Measurements from ENCODE around the gene ARHGEF9. TPM values are rescaled to one million over a fixed set of nuclear protein-coding genes. Genes with fewer than 3 reads are reported as not detected.

Gene ARHGEF9
- polyA plus RNA-seq, 2 of the 4 experiments (the other 2 are of a cell fraction) = 6.8 to 15.4 TPM

DNA sequence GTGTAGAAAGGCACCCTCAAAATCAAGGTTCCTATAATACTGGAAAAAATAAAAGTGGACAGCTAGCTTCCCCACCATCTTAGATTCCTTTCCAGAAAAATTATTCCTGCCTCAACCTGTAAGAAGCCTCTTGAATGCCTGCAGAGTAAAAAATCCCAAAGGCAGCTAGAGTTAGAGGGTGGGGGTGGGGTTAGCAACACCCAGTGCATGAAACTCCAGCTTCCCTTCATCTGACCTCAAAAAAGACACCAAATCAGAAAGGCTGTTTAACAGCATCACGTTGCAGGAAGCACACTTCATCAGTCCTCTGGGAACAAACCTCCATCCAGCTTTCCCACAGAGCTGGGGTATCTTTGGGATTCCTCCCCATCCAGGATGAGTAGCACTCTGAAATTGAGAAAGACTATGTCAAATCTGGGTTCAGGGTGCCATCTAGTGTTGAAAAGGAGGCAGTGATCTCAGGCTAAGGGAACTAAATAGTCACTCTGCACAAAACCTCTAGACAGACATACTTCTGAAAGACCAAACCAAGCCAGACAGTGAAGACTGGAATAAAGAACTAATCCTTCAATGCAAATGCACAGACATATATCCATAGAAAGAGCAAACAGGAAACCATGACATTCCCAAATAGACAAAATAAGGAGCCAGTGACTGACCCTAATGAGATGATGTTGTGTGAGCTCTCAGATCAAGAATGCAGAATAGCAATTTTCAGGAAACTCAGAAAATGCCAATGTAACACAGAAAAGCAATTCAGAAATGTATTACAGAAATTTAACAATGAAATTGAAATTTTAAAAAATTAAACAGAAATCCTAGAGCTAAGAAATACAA, 97.9 kb downstream of the ARHGEF9 start:
- 0% methylated on average over 1 of the region's 1 CpG for WGBS (ENCODE audit: missing lambda C conversion rate)
- POLR2A ChIA-PET = no interaction called here
- CTCF ChIA-PET = interaction anchor here (0.5 to 1.8 kb wide), 11 partner anchors 10 to 1168 kb away, joined by 3 to 15 read pairs (median 3); no protein-coding TSS in a partner anchor

DNA sequence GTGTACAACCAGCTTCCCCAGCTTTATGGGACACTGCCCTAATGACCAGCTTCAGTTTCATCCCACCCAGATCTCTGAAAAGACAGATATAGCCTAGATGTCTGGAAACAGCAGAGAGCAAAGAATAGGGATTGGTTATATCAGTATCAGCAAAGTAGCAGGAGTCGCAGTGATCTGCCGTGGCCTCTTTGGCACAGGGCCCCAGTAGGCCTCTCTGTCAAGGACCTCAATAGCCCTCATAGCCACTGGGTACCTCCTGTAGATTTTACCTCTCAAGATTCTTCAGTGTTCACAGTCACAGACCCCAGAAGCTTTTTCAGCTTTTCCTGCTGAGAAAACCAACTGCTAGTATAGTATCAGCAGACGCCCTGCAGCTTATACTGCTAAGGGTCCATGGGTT, 104.6 kb downstream of the ARHGEF9 start:
- H3K4me1 ChIP-seq = no peaks in the 10 kb centered on the region
- no peaks in the 10 kb centered on the region for H3K9me3 ChIP-seq
- 85% methylated on average over 3 of the region's 3 CpGs for WGBS (ENCODE audit: missing lambda C conversion rate)
- no peak for DNase-seq (ENCODE audit: low read depth in 1 of 2, low spot score in 1 of 2)
- no peak for FAIRE-seq
- no peak for ATAC-seq
- no peak overlapping the region for H3K4me2 ChIP-seq
- ChIA-PET CTCF (interaction anchor here (0.5 kb wide), 1 partner anchor 14 kb away, joined by 3 read pairs; no protein-coding TSS in a partner anchor), POLR2A (no interaction called here)
- H3K27ac ChIP-seq = no peak overlapping the region
- TF ChIP-seq HOXB5 (CRISPR knock-in tag; IDR thresholded peaks at IDR 0.05) (no peak), PHF8 (IDR thresholded peaks at IDR 0.05; ENCODE audit: borderline replicate concordance, low read depth) (no peak), MAZ (IDR thresholded peaks at IDR 0.05; ENCODE audit: borderline replicate concordance, low read depth, low read length) (no peak)
- no peak overlapping the region for H3K4me3 ChIP-seq

More for the DNA sequence above, 97.9 kb downstream of the ARHGEF9 start:
- Histone ChIP-seq H3K9me3 (no peaks in the 10 kb centered on the region; the same call in 2 of the 3 replicates), H3K4me2 (no peak overlapping the region), H3K27ac (no peak overlapping the region), H3K4me3 (no peak overlapping the region), H3K4me1 (no peaks in the 10 kb centered on the region)
- FAIRE-seq (peak; percentile 81), DNase-seq (ENCODE audit: low read depth in 1 of 2, low spot score in 1 of 2) (peak; percentile 11 to 30), ATAC-seq (peak; percentile 79 to 80; a peak in 5 of 6 replicates)
- TF ChIP-seq RAD21 (conservative IDR thresholded peaks at IDR 0.05 in 1 of 2, IDR thresholded peaks at IDR 0.05 in 1 of 2) (peak; percentile 62 to 66), MAFK (IDR thresholded peaks at IDR 0.05; ENCODE audit: partially characterized antibody) (no peak), CHD2 (IDR thresholded peaks at IDR 0.05; ENCODE audit: low read length, partially characterized antibody) (no peak), SMC3 (IDR thresholded peaks at IDR 0.05) (peak; percentile 37)
- TF ChIP-seq, protein P1, sequence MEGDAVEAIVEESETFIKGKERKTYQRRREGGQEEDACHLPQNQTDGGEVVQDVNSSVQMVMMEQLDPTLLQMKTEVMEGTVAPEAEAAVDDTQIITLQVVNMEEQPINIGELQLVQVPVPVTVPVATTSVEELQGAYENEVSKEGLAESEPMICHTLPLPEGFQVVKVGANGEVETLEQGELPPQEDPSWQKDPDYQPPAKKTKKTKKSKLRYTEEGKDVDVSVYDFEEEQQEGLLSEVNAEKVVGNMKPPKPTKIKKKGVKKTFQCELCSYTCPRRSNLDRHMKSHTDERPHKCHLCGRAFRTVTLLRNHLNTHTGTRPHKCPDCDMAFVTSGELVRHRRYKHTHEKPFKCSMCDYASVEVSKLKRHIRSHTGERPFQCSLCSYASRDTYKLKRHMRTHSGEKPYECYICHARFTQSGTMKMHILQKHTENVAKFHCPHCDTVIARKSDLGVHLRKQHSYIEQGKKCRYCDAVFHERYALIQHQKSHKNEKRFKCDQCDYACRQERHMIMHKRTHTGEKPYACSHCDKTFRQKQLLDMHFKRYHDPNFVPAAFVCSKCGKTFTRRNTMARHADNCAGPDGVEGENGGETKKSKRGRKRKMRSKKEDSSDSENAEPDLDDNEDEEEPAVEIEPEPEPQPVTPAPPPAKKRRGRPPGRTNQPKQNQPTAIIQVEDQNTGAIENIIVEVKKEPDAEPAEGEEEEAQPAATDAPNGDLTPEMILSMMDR (IDR thresholded peaks at IDR 0.05) = peak; percentile 52
- TF ChIP-seq, protein P2, sequence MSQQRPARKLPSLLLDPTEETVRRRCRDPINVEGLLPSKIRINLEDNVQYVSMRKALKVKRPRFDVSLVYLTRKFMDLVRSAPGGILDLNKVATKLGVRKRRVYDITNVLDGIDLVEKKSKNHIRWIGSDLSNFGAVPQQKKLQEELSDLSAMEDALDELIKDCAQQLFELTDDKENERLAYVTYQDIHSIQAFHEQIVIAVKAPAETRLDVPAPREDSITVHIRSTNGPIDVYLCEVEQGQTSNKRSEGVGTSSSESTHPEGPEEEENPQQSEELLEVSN (IDR thresholded peaks at IDR 0.05; ENCODE audit: borderline replicate concordance, low read depth) = no peak

DNA sequence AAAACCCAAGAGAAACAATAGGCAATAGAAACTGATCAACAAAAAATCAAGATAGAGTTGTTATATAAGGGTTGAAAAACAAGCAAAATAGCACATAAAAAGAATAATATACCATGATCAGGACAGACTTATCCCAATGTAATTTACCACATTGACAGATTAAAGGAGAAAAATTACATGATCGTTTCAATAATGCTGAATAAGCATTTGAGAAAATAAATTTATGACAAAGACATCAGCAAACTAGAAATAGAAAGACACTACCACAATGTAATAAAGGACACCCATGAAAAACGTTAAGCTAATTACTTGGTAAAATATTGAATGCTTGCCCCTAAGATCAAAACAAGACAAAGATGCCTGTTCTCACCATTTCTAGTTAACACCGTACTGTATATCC, 105.6 kb downstream of the ARHGEF9 start:
- POLR2A ChIA-PET = no interaction called here
- no peaks in the 10 kb centered on the region for H3K4me1 ChIP-seq
- TF ChIP-seq KDM5A (IDR thresholded peaks at IDR 0.05) = no peak
- peak; percentile 87 for TF ChIP-seq MAFK (IDR thresholded peaks at IDR 0.05; ENCODE audit: partially characterized antibody)
- TF ChIP-seq, protein P3, sequence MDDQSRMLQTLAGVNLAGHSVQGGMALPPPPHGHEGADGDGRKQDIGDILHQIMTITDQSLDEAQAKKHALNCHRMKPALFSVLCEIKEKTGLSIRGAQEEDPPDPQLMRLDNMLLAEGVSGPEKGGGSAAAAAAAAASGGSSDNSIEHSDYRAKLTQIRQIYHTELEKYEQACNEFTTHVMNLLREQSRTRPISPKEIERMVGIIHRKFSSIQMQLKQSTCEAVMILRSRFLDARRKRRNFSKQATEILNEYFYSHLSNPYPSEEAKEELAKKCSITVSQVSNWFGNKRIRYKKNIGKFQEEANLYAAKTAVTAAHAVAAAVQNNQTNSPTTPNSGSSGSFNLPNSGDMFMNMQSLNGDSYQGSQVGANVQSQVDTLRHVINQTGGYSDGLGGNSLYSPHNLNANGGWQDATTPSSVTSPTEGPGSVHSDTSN (IDR thresholded peaks at IDR 0.05) = no peak
- H3K4me3 ChIP-seq = no peak overlapping the region
- FAIRE-seq = peak; percentile 36
- no peak overlapping the region for H3K27ac ChIP-seq
- DNase-seq (ENCODE audit: low read depth in 1 of 2, low spot score in 1 of 2) = no peak
- ATAC-seq = no peak
- CTCF ChIA-PET = no interaction called here
- 67% methylated on average over 3 of the region's 3 CpGs for WGBS (ENCODE audit: missing lambda C conversion rate)
- no peaks in the 10 kb centered on the region for H3K9me3 ChIP-seq
- H3K4me2 ChIP-seq = no peak overlapping the region

DNA sequence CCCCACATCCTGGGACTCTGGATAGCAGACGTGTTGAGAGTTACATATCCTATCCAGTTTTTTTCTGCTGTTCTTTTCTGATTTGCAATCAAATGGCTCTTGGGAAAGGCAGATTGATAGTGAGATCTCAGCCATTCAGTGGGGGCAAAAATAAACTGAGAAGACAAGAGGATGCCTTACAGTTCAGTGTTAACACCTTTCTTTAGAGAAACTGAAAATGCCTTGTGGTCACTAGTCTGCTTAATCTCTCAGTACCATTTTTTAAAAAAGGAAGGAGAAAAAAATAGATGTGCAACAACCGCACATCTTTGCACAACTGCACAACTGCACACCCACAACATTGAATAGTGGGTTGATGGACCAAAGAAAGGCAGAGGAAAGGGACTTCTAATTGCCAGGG, 109.3 kb downstream of the ARHGEF9 start:
- WGBS (ENCODE audit: missing lambda C conversion rate) = 91% methylated on average over 2 of the region's 2 CpGs
- no peak overlapping the region for H3K27ac ChIP-seq
- no peaks in the 10 kb centered on the region for H3K9me3 ChIP-seq
- DNase-seq (ENCODE audit: low read depth in 1 of 2, low spot score in 1 of 2) = no peak
- H3K4me3 ChIP-seq = no peak overlapping the region
- no peaks in the 10 kb centered on the region for H3K4me1 ChIP-seq
- no peak for FAIRE-seq
- no peak for ATAC-seq
- TF ChIP-seq HDAC2 (IDR thresholded peaks at IDR 0.05) (no peak), RCOR1 (IDR thresholded peaks at IDR 0.05; ENCODE audit: low read depth, low read length) (no peak)
- CTCF ChIA-PET = no interaction called here
- POLR2A ChIA-PET = no interaction called here
- no peak overlapping the region for H3K4me2 ChIP-seq
